ENCODE data around the gene TATDN2.
A peak's percentile ranks its signal among the peaks of the same experiment; 100 is the strongest.

The TATDN2 gene

GRCh38 chr3:10215578-10216368 lies 32.5 kb upstream of the TATDN2 start:
- no peak for TF ChIP-seq CTCF (IDR thresholded peaks at IDR 0.05; ENCODE audit: low read length, missing control alignments)
- DNase-seq (ENCODE audit: low read depth), result no peak
- H3K4me3 ChIP-seq (replicated peaks; ENCODE audit: low read depth, low read length), result no peak overlapping the region

DNA sequence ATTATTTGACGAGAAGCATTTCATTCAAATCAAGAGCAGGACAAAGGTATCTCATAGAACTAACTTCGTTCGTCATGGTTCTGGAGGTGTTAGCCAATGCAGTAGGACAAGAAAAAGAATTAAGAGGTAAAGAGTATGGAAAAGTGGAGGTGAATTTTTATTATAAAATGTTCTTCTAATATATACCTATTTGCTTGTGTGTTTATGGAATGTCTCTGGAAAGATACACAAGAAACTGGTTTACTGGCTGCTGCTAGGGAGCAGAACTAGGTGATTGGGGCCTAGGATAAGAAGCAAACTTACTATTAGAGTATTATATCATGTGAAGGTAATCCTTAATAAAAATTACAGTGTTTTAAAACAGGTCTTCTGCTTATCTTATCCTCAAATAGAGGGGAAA lies 30.9 kb upstream of the TATDN2 start:
- DNase-seq (ENCODE audit: low read depth), result no peak
- H3K4me3 ChIP-seq (replicated peaks; ENCODE audit: low read depth, low read length), result no peak overlapping the region
- TF ChIP-seq CTCF (IDR thresholded peaks at IDR 0.05; ENCODE audit: low read length, missing control alignments), result no peak

DNA sequence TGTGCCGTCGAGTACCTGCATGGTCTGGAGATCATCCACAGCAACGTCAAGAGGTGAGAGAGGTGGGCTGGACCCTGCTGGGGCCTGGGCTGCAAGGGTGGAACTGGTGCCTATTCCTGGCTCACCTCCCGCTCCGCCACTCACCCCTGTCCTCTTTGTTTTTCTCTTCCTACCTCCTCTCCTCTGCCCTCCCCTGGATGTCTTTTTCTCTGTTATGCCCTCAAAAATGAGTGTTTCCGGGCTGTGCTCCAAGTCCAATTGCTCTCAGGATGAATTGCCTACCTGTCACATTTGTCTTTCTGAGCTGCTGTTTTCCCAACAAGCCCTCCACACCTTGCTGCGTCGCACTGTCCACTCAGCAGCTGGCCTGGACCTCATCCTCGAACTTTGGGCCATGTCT lies 28.5 kb upstream of the TATDN2 start:
- DNase-seq (ENCODE audit: low read depth), result no peak
- no peak overlapping the region for H3K4me3 ChIP-seq (replicated peaks; ENCODE audit: low read depth, low read length)
- TF ChIP-seq CTCF (IDR thresholded peaks at IDR 0.05; ENCODE audit: low read length, missing control alignments), result no peak

- TF ChIP-seq CTCF (IDR thresholded peaks at IDR 0.05; ENCODE audit: low read length, missing control alignments), result no peak
- no peak for DNase-seq (ENCODE audit: low read depth)
- no peak overlapping the region for H3K4me3 ChIP-seq (replicated peaks; ENCODE audit: low read depth, low read length)
These were observed 24.3 kb upstream of the TATDN2 start for GRCh38 chr3:10223676-10224639.

DNA sequence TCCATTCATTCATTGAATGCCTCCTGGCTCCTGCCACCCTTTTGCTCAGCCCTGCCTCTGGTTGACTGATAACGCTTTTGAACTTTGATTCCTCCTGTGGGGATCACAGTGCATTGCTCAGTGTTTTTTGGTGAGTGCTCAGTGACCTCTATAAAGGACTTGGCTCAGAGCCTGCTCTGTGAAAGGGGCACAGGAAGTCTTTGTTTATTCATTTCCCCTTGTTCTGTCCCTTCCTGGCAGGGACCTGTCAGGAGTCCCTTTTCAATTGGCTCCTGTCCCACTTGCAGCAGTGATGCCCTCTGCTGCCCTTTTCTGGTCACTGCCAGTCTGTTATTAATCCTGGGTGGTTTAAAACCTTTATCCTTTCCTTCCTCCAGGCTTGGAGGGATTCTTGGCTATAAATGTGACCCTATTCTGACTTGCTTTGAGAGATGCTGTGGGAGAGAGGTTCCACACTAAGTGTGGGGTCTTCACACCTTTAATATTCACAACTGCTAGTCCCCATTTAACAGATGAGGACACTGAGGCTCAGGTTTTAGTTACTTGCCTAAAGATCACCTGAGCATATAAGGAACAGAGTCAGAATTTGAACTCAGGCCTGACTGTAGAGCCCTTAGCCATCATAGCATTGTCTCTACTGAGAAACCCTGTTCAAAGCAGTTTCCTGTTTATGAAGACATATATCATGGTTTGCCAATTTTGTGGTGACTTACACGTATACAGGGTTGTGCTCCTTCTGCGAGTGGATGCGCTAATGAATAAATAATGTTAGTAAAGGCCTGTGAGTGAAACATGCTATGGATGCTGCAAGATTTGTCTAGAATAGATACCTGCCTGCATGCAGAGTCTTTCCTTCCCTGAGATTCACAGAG lies 23.2 kb upstream of the TATDN2 start:
- no peak overlapping the region for H3K4me3 ChIP-seq (replicated peaks; ENCODE audit: low read depth, low read length)
- DNase-seq (ENCODE audit: low read depth), result peak; percentile 82
- peak; percentile 82 for TF ChIP-seq CTCF (IDR thresholded peaks at IDR 0.05; ENCODE audit: low read length, missing control alignments)

DNA sequence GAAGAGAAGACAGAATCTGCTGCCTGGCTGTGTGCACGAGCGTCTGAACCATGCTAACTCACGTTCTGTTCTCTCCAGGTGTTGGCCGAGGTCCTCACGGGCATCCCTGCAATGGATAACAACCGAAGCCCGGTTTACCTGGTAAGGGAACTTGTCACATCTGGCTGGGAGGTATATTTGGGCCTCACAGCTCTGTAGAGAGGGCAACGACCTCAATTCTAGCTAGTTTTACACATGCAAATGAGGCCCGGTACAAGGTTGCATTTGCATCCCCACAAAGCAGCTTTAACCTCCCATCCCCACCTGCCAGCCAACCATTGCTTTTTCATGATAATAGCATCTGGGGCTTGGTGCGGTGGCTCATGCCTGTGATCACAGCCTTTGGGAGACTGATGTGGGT lies 22.0 kb upstream of the TATDN2 start:
- no peak for DNase-seq (ENCODE audit: low read depth)

More for the DNA sequence above, 22.0 kb upstream of the TATDN2 start:
- TF ChIP-seq CTCF (IDR thresholded peaks at IDR 0.05; ENCODE audit: low read length, missing control alignments), result no peak
- H3K4me3 ChIP-seq (replicated peaks; ENCODE audit: low read depth, low read length), result no peak overlapping the region
